ENCODE data around the gene CNTNAP2.
A peak's percentile ranks its signal among the peaks of the same experiment; 100 is the strongest.

The CNTNAP2 gene

DNA sequence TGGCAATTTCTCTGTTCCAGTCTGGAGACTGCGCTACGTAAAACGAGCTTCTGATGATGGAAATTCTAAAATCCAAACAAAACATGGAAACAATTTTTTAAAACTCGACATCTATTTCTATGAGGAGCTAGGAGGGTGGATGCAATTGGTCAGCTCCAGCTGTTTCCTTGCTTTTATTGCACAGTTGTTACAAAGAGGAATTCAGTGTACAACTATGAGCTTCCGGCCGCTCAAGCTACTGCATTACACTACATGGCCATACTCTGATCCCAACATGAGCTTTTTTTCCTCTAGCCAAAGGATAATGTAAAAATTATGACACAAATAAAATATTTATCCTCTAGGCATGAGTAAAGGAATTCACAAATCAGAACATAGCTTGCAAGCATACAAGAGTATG, 2070.9 kb downstream of the CNTNAP2 start:
- DNase-seq = no peak

DNA sequence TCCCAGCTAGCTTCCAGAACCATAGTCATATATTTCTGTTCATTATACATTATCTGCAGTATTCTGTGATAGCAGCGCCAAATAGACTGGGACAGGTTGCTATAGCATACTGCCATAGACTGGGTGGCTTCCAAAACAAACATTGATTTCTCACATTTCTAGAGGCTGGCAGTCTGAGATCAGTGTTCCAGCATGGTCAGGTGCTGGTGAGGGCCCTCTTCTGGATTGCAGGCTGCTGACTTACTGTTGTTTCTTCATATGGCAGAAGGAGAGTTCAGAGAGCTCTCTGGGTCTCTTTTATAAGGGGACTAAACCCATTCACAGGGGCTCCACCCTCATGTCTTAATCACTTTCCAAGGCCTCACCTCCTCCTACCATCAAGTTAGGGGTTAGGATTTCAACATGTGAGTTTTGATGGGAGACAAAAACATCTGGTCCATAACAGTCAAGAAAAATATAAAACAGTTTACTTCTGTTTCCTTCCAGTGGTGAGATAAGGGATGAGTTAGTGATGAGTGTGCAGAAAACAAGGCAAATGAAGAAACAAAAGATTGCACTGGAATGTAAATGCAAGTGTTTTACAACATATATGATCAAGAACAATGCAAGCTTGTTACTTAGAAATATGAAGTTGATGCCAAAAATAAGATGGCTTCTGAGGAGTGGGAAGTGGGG, 2074.9 kb downstream of the CNTNAP2 start:
- DNase-seq = no peak

DNA sequence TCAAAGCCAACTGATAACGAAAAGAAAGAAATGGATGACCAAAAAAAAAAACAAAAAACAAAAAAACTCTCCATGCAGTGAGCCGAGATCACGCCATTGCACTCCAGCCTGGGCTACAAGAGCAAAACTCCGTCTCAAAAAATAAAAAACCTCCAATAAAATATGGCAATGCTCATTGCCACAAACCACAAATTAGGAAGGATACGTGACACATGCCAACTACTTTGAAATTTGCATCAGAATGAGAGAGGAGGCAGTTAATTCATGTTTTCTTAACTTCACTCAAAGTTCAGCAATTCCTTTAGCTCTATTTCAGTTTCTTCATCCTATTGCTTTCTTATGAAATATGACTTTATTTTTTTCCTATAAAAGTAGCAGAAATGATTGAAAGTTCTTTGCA, 2075.9 kb downstream of the CNTNAP2 start:
- no peak for DNase-seq

- DNase-seq = no peak
Observed at GRCh38 chr7:148201992-148202391, 2085.4 kb downstream of the CNTNAP2 start.

DNA sequence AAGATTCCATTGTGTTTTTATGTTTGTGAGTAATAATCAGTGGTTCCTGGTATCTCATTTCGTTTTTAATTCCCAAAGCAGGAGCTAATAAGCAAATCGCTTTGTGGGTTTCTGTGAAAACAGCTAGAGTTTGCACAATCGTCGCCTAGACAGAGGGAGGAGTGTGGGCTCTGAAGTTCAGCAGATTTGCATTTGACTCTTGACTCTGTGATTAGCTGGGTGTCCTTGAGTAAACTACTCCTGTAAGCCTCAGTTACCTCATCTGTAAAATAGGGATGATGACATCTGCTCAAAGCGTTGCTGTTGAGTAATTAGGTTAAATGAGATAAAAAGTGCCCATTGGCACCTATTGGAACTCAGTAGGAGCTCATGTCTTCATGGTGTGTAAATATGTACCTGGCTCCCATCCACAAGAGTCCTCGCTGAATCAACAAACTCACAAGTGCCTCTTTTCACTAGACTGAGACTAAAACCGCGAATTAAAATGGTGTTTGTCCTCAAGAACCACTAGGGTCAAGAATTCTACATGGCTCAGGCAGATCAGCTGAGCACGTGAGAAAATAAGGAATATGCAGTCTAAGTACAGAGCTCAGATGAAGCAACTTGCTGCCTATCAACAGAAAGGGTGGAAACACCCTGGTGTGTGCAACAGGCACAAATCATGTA, 2088.2 kb downstream of the CNTNAP2 start:
- no peak for DNase-seq

DNA sequence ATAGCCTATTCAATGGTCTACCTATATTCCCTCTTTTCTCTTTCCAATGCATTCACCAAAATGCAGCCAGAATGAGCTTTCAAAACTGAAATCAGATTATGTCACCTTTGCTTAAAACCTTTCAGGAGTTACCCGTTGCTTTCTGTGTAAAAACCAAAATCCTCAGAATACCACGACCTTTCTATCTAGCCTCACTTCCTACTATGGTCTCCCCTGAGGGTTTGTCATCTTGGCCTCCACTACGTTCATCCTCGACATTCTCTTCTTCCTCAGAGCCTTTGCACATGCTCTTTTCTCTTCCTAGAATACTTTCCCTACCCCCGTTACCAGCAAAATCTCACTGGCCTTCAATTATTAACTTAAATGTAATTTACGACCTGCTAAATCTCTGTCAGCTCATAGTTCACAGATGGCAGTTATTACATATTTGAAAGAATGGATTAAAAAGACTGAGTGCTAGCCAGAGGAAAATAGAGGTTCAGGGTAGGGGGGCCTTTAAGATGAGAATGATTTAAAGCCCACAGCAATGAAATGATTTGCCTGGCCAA, 2093.1 kb downstream of the CNTNAP2 start:
- DNase-seq = no peak

- DNase-seq = no peak
Observed at GRCh38 chr7:148210804-148211325, 2094.3 kb downstream of the CNTNAP2 start.

- peak; percentile 15 for DNase-seq
Observed at GRCh38 chr7:148211740-148212151, 2095.1 kb downstream of the CNTNAP2 start.

- DNase-seq = no peak
Observed at GRCh38 chr7:148212731-148213130, 2096.1 kb downstream of the CNTNAP2 start.

DNA sequence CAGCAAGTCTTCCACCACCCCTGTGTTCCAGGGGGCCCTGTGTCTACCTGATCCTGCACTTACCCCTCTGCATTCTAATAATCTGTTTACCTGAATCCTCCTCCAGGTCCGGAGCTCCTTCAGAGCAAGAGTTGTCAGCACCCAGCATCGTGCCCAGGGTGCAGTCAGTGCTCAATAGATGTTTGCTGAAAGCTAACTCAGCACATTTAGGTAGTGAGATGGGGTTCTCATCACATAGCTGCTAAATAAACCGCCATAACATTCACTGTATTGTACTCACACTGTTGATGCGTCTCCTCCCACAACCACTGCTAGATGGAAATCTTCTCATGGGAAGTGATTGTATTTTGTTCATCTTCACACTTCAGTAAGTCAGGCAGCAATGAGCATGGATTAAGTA, 2097.5 kb downstream of the CNTNAP2 start:
- no peak for DNase-seq

DNA sequence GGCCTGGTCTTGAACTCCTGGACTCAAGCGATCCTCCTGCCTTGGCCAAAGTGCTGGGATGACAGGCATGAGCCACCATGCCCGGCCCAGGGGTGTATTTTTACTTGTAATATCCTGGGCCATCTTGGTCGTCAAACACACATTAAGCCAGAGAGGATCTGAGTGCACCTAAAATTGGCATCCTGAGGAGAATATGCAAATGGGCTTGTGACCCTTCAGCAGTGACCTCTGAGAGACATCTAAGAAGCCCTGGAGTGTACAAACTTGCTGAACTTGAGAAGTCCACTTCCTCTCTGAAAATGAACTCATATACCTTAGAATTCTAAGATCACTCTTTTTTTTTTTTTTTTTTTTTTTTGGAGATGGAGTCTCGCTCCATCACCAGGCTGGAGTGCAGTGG, 2102.0 kb downstream of the CNTNAP2 start:
- no peak for DNase-seq

DNA sequence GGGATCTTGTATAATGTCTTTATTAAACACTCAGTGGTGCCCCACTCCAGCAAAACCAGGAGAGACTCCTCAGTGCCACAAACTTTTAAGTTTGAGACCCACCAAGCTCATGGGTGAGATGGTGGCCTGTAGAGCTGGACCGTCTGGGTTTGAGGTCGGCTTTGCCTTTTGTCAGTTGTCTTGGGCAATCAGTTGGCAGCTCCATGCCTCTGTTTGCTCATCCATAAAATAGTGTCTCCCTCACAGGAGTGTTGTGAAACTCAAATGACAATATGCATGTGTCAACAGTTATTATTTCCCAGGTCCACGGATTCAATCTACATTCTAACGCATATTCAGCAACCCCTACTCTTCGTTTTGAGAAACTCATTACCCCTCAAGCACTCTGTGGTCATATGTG, 2106.1 kb downstream of the CNTNAP2 start:
- DNase-seq = no peak

GRCh38 chr7:148223160-148223559, 2106.6 kb downstream of the CNTNAP2 start:
- no peak for DNase-seq

DNA sequence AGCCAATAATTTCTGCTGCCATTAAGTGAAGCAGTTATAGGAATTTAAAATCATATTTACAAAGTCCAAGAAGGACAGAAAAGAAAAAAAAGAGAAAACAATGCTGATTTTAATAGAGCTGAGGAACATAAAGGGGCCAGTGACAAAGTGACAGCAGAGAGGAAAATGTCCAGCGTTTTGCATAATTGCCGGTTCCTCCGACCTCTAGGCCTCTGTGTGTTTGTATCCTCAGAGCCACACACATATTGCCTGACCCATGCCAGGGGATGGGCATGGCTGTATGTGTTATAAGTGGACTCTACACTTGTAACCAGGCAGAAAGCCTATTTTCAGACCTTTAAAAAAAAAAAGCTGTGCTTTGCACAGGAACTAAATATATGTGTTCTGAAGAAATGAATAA, 2107.1 kb downstream of the CNTNAP2 start:
- no peak for DNase-seq

DNA sequence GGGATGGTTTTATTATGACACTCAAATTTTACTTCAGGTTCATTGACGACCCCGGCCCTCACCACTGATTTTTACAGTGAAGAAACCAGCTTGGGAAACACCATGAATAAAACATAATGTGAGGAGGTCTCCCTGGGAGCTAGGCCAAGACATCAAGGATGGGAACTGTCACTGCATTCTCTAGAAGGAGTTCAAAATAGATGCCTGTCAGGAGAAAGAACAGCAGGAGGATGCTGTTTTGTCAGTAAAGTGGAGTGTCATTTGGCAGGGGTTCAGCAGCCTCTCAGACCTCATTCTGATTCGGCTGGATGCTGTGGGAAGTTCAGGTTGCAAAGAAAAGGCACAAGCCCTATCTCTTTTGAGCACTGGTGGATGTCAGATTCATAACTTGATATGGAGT, 2113.7 kb downstream of the CNTNAP2 start:
- no peak for DNase-seq

DNA sequence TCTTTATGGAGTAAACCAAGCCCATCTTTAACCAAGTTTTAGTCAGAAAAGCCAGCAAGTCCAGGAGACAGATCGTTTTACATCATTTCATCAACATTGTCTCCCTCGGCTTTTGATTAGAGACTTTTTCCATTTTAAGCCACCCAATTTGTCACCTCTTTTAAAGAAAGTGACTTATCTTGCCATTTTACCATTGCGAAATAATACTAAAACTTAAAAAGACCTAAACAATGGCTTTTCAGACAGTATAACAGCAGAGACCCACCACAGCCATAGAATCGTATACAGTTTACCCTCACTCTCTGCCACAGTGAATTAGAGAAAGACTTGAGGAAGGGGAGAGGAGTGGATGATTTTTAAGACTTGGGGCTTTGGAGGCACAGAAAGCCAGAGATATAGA, 2114.3 kb downstream of the CNTNAP2 start:
- DNase-seq = no peak

GRCh38 chr7:148232784-148233183, 2116.2 kb downstream of the CNTNAP2 start:
- no peak for DNase-seq

DNA sequence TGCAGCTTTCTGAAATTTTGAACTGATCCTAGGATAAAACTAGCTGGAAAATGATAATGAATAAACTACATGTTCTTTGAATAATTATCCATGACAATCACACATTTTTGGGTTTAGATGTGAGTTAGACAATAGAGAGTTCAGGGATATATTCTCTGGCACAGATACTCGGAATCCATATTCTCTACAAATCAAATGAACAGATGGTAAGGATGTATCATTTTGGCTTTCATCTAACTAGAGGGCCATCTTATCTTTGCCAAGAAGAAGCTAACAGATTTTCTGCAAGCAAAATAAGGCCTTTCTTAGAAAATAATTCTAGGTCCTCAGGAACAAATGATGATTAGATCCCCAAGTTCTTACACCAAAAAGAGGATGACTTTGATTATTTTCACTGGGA, 2118.1 kb downstream of the CNTNAP2 start:
- no peak for DNase-seq

GRCh38 chr7:148238761-148239325, 2122.2 kb downstream of the CNTNAP2 start:
- no peak for DNase-seq

GRCh38 chr7:148241700-148242293, 2125.2 kb downstream of the CNTNAP2 start:
- DNase-seq = no peak

GRCh38 chr7:148242294-148242821, 2125.8 kb downstream of the CNTNAP2 start:
- DNase-seq = peak; percentile 11

DNA sequence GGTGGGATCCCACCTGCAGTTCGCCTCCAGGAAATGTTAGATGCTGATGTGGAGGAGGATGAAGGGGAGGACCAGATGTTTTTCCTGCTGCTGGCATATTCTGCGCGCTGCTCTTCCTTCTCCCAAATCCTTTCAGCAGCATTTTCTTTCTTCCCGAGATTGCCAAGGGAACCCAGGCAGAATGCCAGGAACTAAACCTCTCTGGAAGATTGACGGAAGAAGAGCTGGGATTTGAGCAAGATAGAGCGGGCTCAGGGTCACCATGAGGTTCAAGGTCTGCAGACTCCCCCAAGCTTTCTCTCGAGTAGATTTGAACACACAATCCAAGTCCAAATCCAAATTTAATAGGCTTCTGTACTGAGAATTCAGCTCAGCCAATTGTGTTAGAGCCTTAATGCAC, 2128.8 kb downstream of the CNTNAP2 start:
- DNase-seq = no peak

DNA sequence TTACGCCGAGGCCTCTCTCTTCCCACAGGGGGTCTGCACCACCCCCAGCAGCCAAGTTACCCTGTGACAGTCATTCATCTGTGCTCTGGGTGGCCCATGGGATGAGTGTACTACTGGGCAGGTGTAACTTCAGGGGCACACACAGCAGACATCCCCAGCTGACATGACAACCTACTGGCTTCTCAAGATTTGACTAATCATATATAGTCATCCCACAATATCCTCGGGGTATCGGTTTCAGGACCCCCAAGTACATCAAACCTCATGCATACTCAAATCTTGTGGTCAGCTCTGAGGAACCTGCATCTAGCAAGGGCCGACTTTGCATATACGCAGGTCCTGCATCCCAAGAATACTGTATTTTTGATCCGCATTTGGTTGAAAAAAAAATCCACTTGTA, 2137.0 kb downstream of the CNTNAP2 start:
- DNase-seq = no peak

Measured in DMS 273 treated with DMSO at 0.1 percent for 48 hours (cell line).